ENCODE results near the gene CA12. TPM values are rescaled to one million over a fixed set of nuclear protein-coding genes. Genes with fewer than 3 reads are reported as not detected.
A peak's percentile ranks its signal among the peaks of the same experiment; 100 is the strongest.

Gene CA12
- total and polyA plus RNA-seq, 11 donors, result 0.04 to 5.2 (median 0.25) TPM; not detected in 3

DNA sequence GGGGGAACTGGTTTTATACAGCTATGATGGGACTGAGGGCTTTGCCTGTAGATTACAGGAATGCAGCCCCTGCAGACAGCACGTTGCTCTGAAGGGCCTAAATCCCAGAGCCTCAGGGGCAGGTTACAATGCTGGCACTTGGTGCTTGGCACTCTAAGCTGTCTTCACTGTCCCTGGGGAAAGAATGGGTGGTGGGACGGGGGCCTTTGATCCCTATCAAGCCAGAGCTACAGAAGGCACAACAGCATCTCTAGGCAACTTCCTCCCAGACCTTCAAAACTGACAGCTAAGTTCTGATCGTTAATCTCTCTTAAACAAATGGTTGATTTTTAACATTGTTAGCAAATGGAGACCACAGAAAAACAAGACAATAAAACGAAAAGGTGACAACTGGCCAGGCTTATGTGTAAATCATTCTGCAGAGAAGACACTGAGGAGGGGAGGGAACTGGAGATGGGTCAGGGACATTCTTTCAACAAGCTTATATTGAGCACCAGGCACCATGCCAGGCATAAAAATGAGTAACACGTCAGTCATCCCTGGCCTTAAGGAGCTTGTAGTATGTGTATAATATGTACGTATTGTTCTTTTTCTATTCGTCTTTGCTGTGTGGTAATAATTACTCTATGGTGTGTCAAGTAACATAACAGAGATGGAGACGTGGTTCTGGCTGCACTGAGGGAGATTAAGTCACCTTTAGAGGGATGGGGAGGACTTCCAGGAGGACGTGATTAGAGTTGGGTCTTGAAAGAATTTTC is 49.1 kb downstream of the CA12 start:
- H3K27me3 ChIP-seq, result no peaks in the 10 kb centered on the region
- TF ChIP-seq CTCF (IDR thresholded peaks at IDR 0.05) (no peak), POLR2A (IDR thresholded peaks at IDR 0.05) (no peak)
- H3K4me3 ChIP-seq, result no peak overlapping the region
- 52 to 60% (median 58%) methylated on average over 9 of the region's 9 CpGs for WGBS, 4 donors
- intact Hi-C loops (cut with DNase I), result no loop called here
- peaks cover 0 to 11% (median 0%) of the 10 kb centered on the region in 12 donors for H3K4me1 ChIP-seq
- H3K36me3 ChIP-seq, result no peaks in the 10 kb centered on the region
- H3K27ac ChIP-seq, result peak overlapping the region in 1 of 12 donors; percentile 12
- ATAC-seq (no peak), DNase-seq (no peak)
- H3K9me3 ChIP-seq, result no peaks in the 10 kb centered on the region

DNA sequence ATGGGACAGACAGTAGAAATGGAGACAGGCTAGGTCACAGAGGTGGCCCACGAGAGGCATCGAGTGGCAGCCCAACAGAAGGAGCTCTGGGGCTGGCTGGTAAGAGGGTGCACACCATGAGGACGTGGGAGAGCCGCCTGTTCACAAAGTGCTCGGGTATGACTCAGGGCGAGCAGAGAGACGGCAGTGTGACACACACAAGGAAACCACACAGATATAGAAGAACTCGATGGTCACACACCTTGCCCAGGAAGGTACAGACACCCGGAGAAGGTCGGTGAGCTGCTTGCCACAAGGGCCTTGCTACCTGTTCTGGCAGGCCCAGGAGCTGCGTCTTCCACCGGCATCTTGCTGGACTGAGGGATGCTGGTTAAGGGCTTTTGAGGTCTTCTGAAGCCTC is 50.2 kb downstream of the CA12 start:
- Histone ChIP-seq H3K4me1 (peaks cover 0 to 12% (median 0%) of the 10 kb centered on the region in 12 donors), H3K4me3 (no peak overlapping the region), H3K9me3 (no peaks in the 10 kb centered on the region), H3K36me3 (no peaks in the 10 kb centered on the region), H3K27me3 (no peaks in the 10 kb centered on the region), H3K27ac (no peak overlapping the region)
- DNase-seq (no peak), ATAC-seq (no peak)
- intact Hi-C loops (cut with DNase I), result no loop called here
- WGBS, 4 donors, result 88 to 93% (median 91%) methylated on average over 11 to 12 of the region's 12 CpGs
- TF ChIP-seq CTCF (IDR thresholded peaks at IDR 0.05), result no peak
- TF ChIP-seq POLR2A (IDR thresholded peaks at IDR 0.05), result no peak

- no peak overlapping the region for H3K27ac ChIP-seq
Measured at GRCh38 chr15:63330926-63331325, 50.7 kb downstream of the CA12 start.

More at GRCh38 chr15:63330926-63331325, 50.7 kb downstream of the CA12 start:
- Histone ChIP-seq H3K4me1 (peaks cover 0 to 12% (median 0%) of the 10 kb centered on the region in 12 donors), H3K36me3 (no peaks in the 10 kb centered on the region), H3K4me3 (no peak overlapping the region), H3K27me3 (no peaks in the 10 kb centered on the region), H3K9me3 (no peaks in the 10 kb centered on the region)
- TF ChIP-seq POLR2A (IDR thresholded peaks at IDR 0.05) (no peak), CTCF (IDR thresholded peaks at IDR 0.05) (no peak)
- DNase-seq (no peak), ATAC-seq (no peak)
- intact Hi-C loops (cut with DNase I), result no loop called here
- 63 to 78% (median 76%) methylated on average over 10 of the region's 10 CpGs for WGBS, 4 donors
